GM12873 (cell line): ENCODE measurements around the gene PRKACB.
A peak's percentile ranks its signal among the peaks of the same experiment; 100 is the strongest.

Experiments used
- CTCF ChIP-seq: IDR thresholded peaks from 2 replicates; pipeline ENCODE4 v1.5.1; 2012; ENCODE audit warnings: low read depth, mild to moderate bottlenecking, moderate library complexity, low read length, control low read depth; ENCODE audit not compliant: insufficient read depth; ENCODE audit errors: missing control alignments

The PRKACB gene

DNA sequence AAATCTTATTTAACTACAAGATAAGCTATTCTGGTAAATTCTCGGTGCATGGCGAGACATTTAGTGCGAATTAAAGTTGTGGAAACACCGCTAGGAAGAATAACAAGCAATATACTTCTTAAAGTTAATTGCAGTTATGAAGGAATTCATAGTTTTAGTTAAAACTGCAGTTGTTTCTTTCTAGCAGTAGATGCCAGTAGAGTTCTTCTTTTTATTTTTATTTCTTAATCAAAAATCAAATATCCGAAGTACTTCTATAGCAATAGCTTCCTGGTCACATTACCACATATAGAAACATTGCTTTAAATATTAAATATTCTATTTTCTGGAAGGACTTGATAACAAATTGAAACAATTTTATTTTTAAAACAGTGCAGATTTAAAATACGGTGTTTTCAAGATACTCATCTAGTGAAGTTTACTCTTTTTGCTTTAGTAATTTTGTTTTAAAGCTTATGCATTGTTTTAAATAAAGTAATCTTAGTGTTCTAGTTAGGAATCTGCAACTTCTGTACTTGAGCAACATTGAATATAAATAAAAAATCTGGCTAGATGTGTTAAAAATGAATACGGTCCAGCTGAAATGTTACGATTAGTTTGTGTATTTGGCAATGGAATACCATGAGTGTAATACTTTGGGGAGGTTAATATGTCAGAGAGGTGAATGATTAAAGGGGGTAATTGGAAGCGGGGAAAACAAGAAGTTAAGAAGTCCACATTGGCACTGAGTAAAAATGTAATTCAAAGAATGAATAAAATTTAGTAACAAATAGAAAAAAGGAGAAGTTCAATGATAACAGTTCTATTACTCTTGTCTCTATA is 2.7 kb upstream of the PRKACB start:
- TF ChIP-seq CTCF = peak; percentile 39

DNA sequence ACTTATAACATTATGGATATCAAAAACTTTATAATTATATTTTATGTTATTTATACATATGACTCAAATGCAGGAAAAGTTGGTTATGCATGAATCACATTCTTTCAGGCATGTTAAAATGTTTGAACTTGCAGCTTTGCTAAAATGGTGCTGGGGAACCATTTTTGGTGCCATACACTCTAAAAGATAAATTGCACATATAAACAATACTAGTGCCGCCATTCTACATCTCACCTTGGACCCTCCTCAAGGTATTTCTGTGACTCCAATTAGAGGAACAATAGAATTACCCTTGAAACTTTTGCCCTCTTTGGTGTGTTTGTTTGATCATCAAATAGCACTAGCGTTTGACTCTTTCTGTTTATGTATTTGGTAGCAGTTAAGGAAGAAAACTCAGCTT is 997 bp downstream of the PRKACB start:
- TF ChIP-seq CTCF = no peak

DNA sequence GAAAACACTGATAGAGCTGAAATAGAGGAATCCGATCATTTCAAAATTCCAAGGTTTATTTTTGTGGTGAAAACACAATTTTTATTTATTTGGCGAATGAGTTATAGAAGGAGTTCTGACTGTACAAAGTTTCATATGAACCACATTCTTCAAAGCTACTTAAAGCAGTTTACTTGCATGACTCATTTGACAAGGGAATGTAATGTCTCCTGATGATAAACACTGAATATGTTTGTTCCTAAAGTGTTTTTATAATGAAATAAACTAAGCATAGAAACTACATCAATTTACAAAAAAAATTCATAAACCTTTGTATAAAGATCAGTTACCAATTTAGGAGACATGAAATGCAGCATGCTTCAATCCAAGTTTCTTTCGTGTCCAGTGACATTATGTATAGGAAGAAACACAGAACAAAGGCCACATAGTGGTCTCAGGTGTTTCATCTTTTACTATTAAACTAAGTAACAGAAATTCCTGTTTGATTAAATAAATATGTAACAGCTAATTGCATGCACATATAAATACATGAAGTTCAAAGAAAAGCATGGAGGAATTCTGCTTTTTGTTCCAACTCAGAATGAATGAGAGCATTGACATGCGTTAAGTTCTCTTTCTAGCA is 2.5 kb downstream of the PRKACB start:
- no peak for TF ChIP-seq CTCF

DNA sequence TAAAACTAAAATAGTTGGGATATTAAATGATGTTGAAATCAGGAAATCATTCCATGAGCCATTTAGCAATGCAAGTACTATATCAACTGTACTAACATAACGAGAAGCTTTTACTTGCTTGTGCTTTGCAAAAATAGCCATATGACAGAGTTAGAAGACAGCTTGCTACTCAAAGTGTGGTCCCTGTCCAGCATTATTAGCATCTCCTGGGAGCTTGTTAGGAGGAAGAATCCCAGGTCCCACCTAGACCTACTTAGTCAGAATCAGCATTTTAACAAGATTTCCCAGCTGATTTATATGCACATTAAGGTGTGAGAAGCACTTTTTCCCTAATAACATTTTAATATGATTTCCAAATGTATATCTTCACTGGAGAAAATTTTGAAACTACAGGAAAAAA is 4.7 kb downstream of the PRKACB start:
- TF ChIP-seq CTCF = no peak

GRCh38 chr1:84152649-84153056 is 8.6 kb downstream of the PRKACB start:
- TF ChIP-seq CTCF = no peak

GRCh38 chr1:84155517-84155916 is 11.4 kb downstream of the PRKACB start:
- TF ChIP-seq CTCF = no peak

DNA sequence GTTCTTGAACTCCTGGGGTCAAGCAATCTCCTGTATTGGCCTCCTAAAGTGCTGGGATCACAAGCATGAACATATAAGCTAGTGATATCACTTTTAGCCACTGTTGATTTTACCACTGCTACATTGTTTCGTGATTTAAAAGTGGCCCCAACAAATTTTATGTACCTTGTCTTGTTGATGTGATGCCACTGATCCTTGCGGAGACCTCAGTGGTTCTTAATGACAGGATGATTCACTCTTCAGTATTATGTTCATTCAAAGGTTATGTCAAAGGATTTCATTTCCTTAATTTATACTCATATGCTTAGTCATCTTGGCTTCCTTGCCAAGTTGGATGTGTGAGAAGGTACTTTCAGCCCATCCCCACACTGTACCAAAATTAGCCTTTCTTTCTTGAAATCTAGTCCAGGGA is 12.1 kb downstream of the PRKACB start:
- TF ChIP-seq CTCF = no peak
